WI38 (cell line): ENCODE data around the gene MPPED1.

Experiments
- H3K4me3 ChIP-seq: 2 replicates; pipeline ENCODE4 v1.5.1; 2011; ENCODE audit warnings: low read depth, mild to moderate bottlenecking, control low read depth, low read length
- TF ChIP-seq, protein P1 (sequence below): IDR thresholded peaks from 2 replicates; pipeline ENCODE4 v1.5.1; 2012; ENCODE audit warnings: low read depth, mild to moderate bottlenecking, control low read depth, low read length

The MPPED1 gene

DNA sequence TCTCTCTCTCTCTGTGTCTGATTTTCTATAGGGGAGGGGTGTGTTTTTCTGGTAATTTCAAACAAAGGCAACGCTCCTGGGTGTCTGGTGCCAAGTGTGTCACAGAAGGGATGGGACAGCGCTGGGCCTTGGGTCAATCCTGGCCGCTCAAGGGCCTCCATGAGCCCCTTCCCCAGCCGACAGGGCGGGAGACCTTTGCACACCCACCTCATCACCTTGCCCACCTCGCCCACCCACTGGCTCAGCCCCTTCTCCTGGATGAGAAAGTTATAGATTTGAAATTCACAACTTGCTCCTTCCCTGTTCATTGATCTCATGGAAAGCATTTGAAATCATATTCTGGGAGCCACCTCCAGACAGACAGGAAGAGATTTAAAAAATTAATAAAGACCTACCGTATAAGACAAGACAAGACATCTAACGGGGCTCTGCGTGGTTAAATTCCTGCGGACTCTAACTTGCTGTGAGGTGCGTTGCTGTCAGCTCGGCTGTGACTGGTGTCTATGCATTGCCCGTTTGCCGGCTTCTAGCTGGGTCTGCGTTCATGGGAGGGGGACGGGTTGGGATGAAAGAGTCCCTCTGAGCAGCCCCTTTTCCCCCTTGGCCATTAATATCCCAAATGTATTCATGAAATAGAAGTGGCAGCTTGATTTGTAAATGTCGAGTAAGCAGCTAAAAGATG is 27.0 kb downstream of the MPPED1 start:
- TF ChIP-seq, protein P1, sequence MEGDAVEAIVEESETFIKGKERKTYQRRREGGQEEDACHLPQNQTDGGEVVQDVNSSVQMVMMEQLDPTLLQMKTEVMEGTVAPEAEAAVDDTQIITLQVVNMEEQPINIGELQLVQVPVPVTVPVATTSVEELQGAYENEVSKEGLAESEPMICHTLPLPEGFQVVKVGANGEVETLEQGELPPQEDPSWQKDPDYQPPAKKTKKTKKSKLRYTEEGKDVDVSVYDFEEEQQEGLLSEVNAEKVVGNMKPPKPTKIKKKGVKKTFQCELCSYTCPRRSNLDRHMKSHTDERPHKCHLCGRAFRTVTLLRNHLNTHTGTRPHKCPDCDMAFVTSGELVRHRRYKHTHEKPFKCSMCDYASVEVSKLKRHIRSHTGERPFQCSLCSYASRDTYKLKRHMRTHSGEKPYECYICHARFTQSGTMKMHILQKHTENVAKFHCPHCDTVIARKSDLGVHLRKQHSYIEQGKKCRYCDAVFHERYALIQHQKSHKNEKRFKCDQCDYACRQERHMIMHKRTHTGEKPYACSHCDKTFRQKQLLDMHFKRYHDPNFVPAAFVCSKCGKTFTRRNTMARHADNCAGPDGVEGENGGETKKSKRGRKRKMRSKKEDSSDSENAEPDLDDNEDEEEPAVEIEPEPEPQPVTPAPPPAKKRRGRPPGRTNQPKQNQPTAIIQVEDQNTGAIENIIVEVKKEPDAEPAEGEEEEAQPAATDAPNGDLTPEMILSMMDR: no peak
- no peak overlapping the region for H3K4me3 ChIP-seq

DNA sequence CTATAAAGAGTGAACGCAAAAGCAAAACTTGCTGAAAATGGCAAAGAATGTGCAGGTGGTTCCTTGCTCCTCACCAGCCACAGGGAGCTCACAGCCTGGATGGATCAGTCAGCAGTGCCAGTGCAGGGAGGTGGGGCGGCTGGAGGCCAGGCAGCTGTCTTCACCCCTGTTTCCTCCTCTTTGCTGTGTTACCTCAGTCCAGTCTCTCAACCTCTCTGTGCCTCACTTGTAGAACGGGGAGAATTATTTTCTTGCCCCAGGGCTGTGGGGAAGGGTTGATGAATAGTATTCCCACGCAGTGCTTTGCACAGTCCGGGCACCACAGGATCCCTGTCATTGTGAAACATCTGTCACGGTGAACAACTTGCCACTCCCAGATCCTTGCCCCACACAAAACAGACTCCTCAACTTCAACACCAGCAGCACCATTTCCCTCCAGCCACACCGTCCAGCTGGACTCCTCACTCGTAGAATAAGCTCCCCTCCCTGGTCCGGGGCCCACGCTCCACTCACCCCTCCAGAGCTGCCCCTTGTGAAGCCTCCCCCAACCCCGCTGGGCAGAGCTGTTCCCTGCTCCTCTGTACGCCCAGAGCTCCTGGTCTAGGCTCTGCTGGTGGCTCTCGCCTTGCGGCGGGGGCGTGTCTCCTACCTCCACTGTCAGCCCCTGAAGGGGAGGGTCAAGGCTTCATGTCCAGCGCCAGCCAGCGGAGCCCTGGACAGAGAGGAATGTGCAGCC is 27.7 kb downstream of the MPPED1 start:
- TF ChIP-seq, protein P1: no peak

DNA sequence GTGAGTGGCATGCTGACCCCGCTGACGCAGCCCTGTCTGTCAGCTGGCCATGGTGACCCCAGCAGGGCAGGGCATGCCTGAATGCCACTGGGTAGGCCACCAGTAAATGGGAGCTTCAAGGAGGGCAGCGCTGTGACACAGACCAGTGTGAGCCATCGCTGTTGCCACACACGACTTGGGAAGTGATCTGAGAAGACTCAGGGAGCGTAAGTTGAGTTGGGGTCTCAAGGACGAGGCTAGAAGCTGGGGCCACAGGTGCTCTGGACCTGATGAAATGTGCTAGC is 28.2 kb downstream of the MPPED1 start:
- H3K4me3 ChIP-seq: no peak overlapping the region
- TF ChIP-seq, protein P1: no peak

More for the DNA sequence above, 27.7 kb downstream of the MPPED1 start:
- H3K4me3 ChIP-seq: no peak overlapping the region

DNA sequence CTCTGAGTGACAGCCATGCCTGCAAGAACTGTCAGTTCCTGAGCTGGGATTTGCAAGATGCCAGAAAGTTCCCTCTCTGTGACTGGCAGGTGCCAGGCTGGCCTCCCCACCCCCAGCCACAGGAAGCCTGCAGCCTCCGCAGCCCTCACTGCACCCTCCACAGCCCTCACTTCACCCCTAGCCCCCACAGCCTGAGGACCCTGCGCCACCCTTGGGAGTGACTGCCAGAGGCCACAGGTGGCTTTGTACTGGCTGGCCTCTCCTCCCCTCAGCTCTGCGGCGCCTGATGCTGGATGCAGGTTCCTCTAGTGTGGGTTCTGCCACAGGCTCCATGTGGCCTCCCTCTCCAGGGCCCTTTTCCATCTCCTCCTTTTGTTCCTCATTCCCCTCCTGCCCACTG is 28.7 kb downstream of the MPPED1 start:
- no peak overlapping the region for H3K4me3 ChIP-seq
- TF ChIP-seq, protein P1: no peak

DNA sequence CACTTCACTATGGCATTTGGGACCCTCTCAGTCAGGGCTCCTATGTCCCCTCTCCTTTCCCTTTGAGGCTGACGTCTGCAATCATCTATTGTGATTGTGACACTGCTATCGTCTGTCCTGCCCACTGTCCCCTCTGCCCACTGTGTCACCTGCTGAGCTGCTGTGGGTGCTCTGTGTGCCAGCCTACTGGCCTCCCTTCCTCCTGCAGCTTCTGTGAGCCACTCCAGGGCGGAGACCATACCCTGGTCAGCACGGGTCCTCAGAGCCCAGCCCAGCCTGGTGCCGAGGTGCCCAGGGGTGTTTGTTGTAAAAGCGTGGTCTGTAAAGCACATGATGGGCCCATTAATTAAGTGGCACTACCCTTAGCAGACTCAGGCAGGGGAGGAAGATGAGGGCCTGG is 29.4 kb downstream of the MPPED1 start:
- TF ChIP-seq, protein P1: no peak
- H3K4me3 ChIP-seq: no peak overlapping the region

DNA sequence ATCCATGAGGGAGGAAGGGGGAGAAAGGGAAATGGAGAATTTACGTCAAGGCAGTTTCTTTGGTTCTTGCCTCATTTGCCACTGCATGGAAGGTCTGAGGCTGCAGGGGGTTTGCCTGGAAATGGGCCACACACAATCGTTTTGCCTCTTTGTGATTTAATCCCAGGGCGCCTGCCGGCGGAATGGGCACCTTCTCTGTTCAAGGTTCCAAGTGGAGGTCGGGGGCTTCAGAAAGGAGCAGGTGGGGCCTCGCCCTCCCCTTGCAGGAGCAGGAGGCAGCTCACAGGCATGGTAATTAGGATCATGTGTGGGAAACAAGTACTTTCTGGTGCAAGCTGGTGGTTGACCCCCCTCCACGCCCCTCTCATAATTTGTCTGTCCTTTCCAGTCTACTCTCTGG is 29.9 kb downstream of the MPPED1 start:
- no peak overlapping the region for H3K4me3 ChIP-seq
- TF ChIP-seq, protein P1: no peak

DNA sequence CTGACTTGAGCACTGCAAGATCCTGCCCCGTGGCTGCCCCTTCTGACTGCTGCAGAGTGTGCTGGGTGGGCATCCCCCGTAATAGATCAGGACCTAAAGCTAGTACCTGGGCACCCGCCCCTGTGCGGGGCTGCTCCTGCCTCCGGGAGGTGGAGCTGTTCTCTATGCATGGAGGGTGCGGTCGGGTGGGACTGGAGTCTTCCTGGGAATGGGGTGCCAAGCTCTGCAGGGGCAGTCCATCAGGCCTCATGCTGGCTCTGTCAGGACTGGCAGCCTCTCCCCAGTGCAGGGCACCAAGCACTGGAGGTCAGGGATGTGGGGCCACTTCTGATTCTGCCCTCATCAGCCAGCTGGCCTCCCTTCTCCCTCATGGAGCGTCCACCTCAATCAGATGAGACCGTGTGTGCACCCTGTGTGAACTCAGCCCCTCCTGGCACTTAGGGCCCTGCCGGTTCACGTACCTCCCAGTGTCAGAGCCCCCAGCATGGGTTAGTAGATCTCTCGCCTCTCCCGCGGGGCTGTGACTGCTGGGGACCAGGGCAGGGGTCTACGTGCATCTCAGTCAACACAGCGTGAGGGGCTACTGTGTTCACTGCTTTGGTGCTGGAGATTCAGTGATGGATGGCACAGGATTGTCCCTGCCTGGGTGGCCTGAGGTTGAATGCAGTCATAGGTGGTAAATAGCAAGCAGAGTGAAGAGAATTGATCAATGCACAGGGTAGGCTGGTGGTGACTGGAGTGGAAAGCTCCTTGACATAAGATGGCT is 30.8 kb downstream of the MPPED1 start:
- TF ChIP-seq, protein P1: no peak
- H3K4me3 ChIP-seq: no peak overlapping the region
